ENCODE measurements around the gene LRMDA. TPM values are rescaled to one million over a fixed set of nuclear protein-coding genes. Genes with fewer than 3 reads are reported as not detected.

LRMDA gene
- total RNA-seq, 1 donor from 2014 or later, result 2.1 TPM

DNA sequence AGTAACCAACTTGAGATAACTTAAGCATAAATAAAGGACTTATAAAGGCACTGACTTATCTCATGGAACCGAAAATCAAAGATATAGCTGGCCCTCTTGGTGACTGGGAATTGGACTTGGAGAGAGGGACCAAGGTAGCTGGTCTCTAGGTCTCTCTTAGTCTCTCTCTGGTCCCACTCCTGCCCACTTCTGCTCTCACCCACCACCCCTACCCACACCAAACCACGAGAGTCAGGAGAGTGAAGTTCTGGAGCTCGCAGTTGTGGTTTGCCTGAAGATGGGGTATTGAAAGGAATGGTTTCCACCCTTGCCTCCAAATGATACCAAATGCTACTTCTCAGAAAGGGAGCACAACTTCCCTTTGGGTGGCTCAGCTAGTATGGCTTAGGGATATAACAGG is 216.3 kb downstream of the LRMDA start:
- Mint-ChIP-seq H3K4me3 (ENCODE audit: unreplicated experiment) (no peak overlapping the region), H3K4me1 (ENCODE audit: low read depth, unreplicated experiment) (no peaks in the 10 kb centered on the region), H3K27ac (ENCODE audit: unreplicated experiment) (no peak overlapping the region), H3K9me3 (ENCODE audit: unreplicated experiment) (no peaks in the 10 kb centered on the region), H3K36me3 (ENCODE audit: unreplicated experiment) (no peaks in the 10 kb centered on the region), H3K27me3 (ENCODE audit: unreplicated experiment) (no peaks in the 10 kb centered on the region)
- TF ChIP-seq, protein P1, sequence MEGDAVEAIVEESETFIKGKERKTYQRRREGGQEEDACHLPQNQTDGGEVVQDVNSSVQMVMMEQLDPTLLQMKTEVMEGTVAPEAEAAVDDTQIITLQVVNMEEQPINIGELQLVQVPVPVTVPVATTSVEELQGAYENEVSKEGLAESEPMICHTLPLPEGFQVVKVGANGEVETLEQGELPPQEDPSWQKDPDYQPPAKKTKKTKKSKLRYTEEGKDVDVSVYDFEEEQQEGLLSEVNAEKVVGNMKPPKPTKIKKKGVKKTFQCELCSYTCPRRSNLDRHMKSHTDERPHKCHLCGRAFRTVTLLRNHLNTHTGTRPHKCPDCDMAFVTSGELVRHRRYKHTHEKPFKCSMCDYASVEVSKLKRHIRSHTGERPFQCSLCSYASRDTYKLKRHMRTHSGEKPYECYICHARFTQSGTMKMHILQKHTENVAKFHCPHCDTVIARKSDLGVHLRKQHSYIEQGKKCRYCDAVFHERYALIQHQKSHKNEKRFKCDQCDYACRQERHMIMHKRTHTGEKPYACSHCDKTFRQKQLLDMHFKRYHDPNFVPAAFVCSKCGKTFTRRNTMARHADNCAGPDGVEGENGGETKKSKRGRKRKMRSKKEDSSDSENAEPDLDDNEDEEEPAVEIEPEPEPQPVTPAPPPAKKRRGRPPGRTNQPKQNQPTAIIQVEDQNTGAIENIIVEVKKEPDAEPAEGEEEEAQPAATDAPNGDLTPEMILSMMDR (IDR thresholded peaks at IDR 0.05; ENCODE audit: partially characterized antibody, unreplicated experiment), result no peak
- DNase-seq, result no peak

DNA sequence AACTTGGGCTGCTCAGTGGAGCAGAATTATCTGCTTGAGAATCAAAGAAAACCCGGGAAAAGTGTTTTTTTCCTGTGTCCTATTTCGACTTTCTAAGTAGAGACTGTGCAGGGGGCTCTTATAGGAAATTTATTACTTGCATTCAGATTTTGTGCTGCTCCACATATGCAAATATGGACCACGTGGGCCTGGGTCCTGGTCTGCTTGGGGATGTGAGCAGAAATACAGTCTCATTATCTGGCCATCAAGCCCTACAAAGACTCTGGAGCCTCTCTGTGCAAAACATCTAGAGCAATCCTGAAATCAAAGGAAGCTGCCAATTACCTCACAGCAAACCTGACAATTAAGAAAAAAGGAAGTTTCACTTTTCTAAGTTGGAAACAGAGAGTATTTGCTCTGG is 216.9 kb downstream of the LRMDA start:
- TF ChIP-seq, protein P1 (IDR thresholded peaks at IDR 0.05; ENCODE audit: partially characterized antibody, unreplicated experiment), result no peak
- Mint-ChIP-seq H3K27me3 (ENCODE audit: unreplicated experiment) (no peaks in the 10 kb centered on the region), H3K4me3 (ENCODE audit: unreplicated experiment) (no peak overlapping the region), H3K27ac (ENCODE audit: unreplicated experiment) (no peak overlapping the region), H3K9me3 (ENCODE audit: unreplicated experiment) (no peaks in the 10 kb centered on the region), H3K36me3 (ENCODE audit: unreplicated experiment) (no peaks in the 10 kb centered on the region), H3K4me1 (ENCODE audit: low read depth, unreplicated experiment) (no peaks in the 10 kb centered on the region)
- no peak for DNase-seq

DNA sequence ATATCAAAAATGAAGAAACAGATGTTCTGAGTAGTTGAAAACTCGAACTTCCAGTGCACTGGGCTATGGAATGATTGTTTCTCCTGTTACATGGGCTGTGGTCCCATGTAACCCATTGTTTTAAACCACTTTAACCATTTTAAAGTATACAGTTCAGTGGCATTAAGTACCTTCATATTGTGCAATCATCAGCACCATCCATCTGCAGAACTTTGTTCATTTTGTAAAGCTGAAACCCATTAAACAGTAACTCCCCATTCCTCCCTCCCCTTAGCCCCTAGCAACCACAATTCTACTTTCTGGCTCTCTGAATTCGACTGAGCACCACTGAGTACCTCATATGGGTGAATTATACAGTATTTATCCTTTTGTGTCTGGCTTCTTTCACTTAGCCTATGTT is 217.4 kb downstream of the LRMDA start:
- Mint-ChIP-seq H3K27ac (ENCODE audit: unreplicated experiment) (no peak overlapping the region), H3K9me3 (ENCODE audit: unreplicated experiment) (no peaks in the 10 kb centered on the region), H3K36me3 (ENCODE audit: unreplicated experiment) (no peaks in the 10 kb centered on the region), H3K27me3 (ENCODE audit: unreplicated experiment) (no peaks in the 10 kb centered on the region), H3K4me3 (ENCODE audit: unreplicated experiment) (no peak overlapping the region), H3K4me1 (ENCODE audit: low read depth, unreplicated experiment) (no peaks in the 10 kb centered on the region)
- no peak for DNase-seq
- TF ChIP-seq, protein P1 (IDR thresholded peaks at IDR 0.05; ENCODE audit: partially characterized antibody, unreplicated experiment), result no peak

DNA sequence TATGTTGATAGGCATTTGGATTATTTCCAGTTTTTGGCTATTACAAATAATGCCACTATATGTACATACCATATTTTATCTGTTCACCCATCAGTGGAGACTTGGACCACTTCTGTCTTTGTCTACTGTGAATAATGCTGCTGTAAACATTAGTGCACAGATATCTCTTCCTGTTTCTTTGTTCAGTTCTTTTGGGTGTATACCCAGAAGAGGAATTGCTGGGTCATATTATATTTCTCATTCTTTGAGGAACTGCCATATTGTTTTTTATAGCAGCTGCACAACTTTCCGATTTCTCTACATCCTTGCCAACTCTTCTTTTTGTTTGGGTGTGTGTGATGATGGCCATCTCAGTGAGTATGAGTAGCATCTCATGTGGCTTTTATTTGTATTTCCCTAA is 218.0 kb downstream of the LRMDA start:
- H3K4me1 Mint-ChIP-seq (ENCODE audit: low read depth, unreplicated experiment), result no peaks in the 10 kb centered on the region
- H3K4me3 Mint-ChIP-seq (ENCODE audit: unreplicated experiment), result no peak overlapping the region
- TF ChIP-seq, protein P1 (IDR thresholded peaks at IDR 0.05; ENCODE audit: partially characterized antibody, unreplicated experiment), result no peak
- H3K27ac Mint-ChIP-seq (ENCODE audit: unreplicated experiment), result no peak overlapping the region
- DNase-seq, result no peak
- H3K36me3 Mint-ChIP-seq (ENCODE audit: unreplicated experiment), result no peaks in the 10 kb centered on the region
- H3K27me3 Mint-ChIP-seq (ENCODE audit: unreplicated experiment), result no peaks in the 10 kb centered on the region
- no peaks in the 10 kb centered on the region for H3K9me3 Mint-ChIP-seq (ENCODE audit: unreplicated experiment)

DNA sequence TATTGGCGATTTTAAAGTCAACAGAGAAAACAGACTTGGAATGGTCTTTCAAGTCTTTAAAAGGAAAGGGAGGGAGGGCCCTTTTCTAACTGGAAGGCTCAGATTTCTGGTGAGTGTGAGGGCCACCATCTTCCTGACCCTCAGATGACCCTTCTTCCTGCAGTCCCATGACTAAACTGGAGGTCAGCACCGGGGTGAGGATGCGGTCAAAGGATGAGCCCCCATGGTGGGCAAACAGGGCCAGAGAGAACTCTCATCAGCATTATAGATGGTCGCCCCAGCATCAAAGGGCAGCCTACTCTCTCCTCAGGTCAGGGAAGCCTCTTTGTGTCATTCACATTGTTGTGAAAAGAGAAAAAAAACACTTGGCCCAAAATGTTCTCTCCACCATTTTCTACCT is 219.2 kb downstream of the LRMDA start:
- no peak overlapping the region for H3K4me3 Mint-ChIP-seq (ENCODE audit: unreplicated experiment)
- H3K36me3 Mint-ChIP-seq (ENCODE audit: unreplicated experiment), result no peaks in the 10 kb centered on the region
- no peaks in the 10 kb centered on the region for H3K4me1 Mint-ChIP-seq (ENCODE audit: low read depth, unreplicated experiment)
- TF ChIP-seq, protein P1 (IDR thresholded peaks at IDR 0.05; ENCODE audit: partially characterized antibody, unreplicated experiment), result no peak
- no peaks in the 10 kb centered on the region for H3K27me3 Mint-ChIP-seq (ENCODE audit: unreplicated experiment)
- H3K9me3 Mint-ChIP-seq (ENCODE audit: unreplicated experiment), result no peaks in the 10 kb centered on the region
- no peak for DNase-seq
- no peak overlapping the region for H3K27ac Mint-ChIP-seq (ENCODE audit: unreplicated experiment)
